H1 (cell line): ENCODE results near the gene CD180. TPM values are rescaled to one million over a fixed set of nuclear protein-coding genes. Genes with fewer than 3 reads are reported as not detected.

Source experiments
- CBX8 ChIP-seq: fragments of 300-800, 300-1000 bp; sonication (generic); IDR thresholded peaks from 2 replicates; pipeline ENCODE4 v1.7.1; 2016; ENCODE audit warnings: low read depth, low read length, borderline replicate concordance
- CHD7 ChIP-seq: fragments of 300-600 bp; sonication (generic); IDR thresholded peaks from 2 replicates; pipeline ENCODE4 v1.7.1; 2012; ENCODE audit warnings: low read length, moderate library complexity, mild to moderate bottlenecking, inconsistent platforms; ENCODE audit not compliant: insufficient replicate concordance
- EP300 ChIP-seq, 2 experiments: IDR thresholded peaks; 1 replicate in 1 of 2; 2 replicates in 1 of 2; pipeline ENCODE4 v1.6.1; 2011 to 2012; ENCODE audit warnings: low read depth in 2 of 2, low read length in 2 of 2, mild to moderate bottlenecking in 2 of 2, borderline replicate concordance in 1 of 2, inconsistent platforms in 1 of 2, moderate library complexity in 1 of 2
- KDM1A ChIP-seq: fragments of 200-600, 300-600 bp; sonication (generic); IDR thresholded peaks from 2 replicates; pipeline ENCODE4 v1.7.1; 2016; ENCODE audit warnings: mild to moderate bottlenecking, low read length, borderline replicate concordance
- NANOG ChIP-seq: IDR thresholded peaks from 2 replicates; pipeline ENCODE4 v1.6.1; 2011; ENCODE audit warnings: low read length, low read depth, mild to moderate bottlenecking, inconsistent platforms; ENCODE audit not compliant: insufficient read depth, poor library complexity, severe bottlenecking
- SIN3A ChIP-seq, 2 experiments: IDR thresholded peaks in 1 of 2; conservative IDR thresholded peaks in 1 of 2; 2 replicates each; pipeline ENCODE4 v1.6.1; 2011 to 2012; ENCODE audit warnings: low read length in 2 of 2, improper control_type of control experiment in 1 of 2, low read depth in 1 of 2, mild to moderate bottlenecking in 1 of 2
- SIRT6 ChIP-seq: IDR thresholded peaks from one replicate; pipeline ENCODE4 v1.7.1; 2012; ENCODE audit warnings: low read length, inconsistent platforms
- SIX5 ChIP-seq: IDR thresholded peaks from 2 replicates; pipeline ENCODE4 v1.6.1; 2011; ENCODE audit warnings: mild to moderate bottlenecking, low read depth, low read length
- polyA plus RNA-seq, 7 experiments: library from polyadenylated mRNA; depleted of rRNA in 3 of 7; stranded (reverse) in 5 of 7; unstranded in 2 of 7; fragments of >200 nt in 5 of 7; fragments of 200-250 nt in 2 of 7; gene quantifications; 1 replicate in 5 of 7; 2 replicates in 1 of 7; 4 replicates in 1 of 7; pipeline versions ENCODE4 v1.2.1 to v1.2.3, GENCODE V29; 2011 to 2013; ENCODE audit warnings: missing spikeins in 2 of 7, mixed read lengths in 2 of 7
- total RNA-seq: library from RNA; stranded (reverse); fragmentation: NEBNext Ultra II Directional; extraction: Animal tissue kit (Norgen Biotek cat#: 25700); gene quantifications from 2 replicates; pipeline ENCODE4 v1.2.1, GENCODE V29; 2021
- TF ChIP-seq, protein P1 (sequence below): IDR thresholded peaks from 2 replicates; pipeline ENCODE4 v1.6.1; 2011; ENCODE audit warnings: low read depth, mild to moderate bottlenecking, low read length; ENCODE audit not compliant: insufficient read depth

CD180 gene
- total and polyA plus RNA-seq, 2 of the 8 experiments (the other 6 are each of a cell fraction or from before 2014, with no cell fraction given), result not detected

- TF ChIP-seq CHD7 (no peak), CBX8 (no peak), SIN3A (conservative IDR thresholded peaks at IDR 0.05 in 1 of 2, IDR thresholded peaks at IDR 0.05 in 1 of 2; ENCODE audit: low read depth in 1 of 2, low read length in 2 of 2) (no peak), NANOG (no peak), KDM1A (no peak), SIRT6 (no peak), SIX5 (no peak), EP300 (IDR thresholded peaks at IDR 0.05; ENCODE audit: borderline replicate concordance in 1 of 2, low read depth in 2 of 2, low read length in 2 of 2) (no peak)
- TF ChIP-seq, protein P1, sequence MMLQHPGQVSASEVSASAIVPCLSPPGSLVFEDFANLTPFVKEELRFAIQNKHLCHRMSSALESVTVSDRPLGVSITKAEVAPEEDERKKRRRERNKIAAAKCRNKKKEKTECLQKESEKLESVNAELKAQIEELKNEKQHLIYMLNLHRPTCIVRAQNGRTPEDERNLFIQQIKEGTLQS, result no peak
Observed at GRCh38 chr5:67153292-67153691, 43.3 kb downstream of the CD180 start (continued).
